ENCODE results near the gene HECTD4. TPM values are rescaled to one million over a fixed set of nuclear protein-coding genes. Genes with fewer than 3 reads are reported as not detected.
"Not testable (repeated sequence)": the region's sequence is repeated elsewhere in the genome, so short reads cannot be mapped to it uniquely, and the experiment has no call there.

The HECTD4 gene
- total RNA-seq, 1 donor from 2014 or later: 45.9 TPM

DNA sequence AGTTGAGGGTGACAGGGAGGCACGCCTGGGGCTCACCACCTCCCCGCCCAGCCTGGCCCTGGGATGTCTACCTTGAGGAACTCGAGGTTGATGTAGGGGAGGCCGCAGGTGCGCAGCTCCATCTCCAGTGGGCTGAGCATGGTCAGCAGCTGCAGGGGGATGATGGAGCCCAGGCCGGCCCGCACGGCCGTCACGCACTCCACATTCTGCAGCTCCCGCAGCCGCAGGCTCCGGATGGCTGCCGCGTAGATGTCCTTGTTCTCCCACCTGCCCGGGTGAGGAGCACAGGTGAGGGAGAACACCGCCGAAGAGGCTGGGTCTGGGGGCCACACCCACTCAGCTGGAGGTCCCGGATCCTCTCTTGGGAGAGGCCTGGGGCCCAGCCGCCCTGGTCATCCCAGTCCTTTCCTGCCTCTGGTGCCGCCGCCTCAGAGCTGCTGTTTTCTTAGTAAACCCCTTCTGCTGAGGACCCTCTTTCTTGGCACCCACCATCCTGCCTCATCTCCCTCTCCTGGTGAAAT, 218.7 kb downstream of the HECTD4 start:
- intact Hi-C loops (cut with micrococcal nuclease): no loop called here

DNA sequence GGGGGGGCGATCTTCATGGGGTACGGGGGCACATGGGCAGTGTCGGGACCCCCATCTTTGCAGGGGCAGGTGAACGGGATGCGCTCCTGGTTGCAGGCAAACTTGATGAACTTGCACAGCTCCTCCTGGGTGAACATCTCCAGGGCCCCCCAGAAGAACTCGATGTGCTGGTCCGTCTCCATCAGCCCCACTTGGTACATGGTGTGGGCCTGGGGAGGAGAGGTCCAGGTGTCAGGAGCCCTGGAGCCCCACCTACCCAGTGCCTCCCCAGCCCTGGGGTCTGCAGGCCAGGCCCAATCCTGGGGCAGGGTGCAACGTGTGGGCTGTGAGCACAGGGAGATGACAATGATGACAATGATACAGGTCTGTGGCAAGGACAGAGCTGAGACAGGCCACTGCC, 219.2 kb downstream of the HECTD4 start:
- intact Hi-C loops (cut with micrococcal nuclease): no loop called here

- intact Hi-C loops (cut with micrococcal nuclease): no loop called here
These were observed 219.9 kb downstream of the HECTD4 start for GRCh38 chr12:112162241-112162790.

GRCh38 chr12:112161711-112162110, 220.5 kb downstream of the HECTD4 start:
- intact Hi-C loops (cut with micrococcal nuclease): no loop called here

DNA sequence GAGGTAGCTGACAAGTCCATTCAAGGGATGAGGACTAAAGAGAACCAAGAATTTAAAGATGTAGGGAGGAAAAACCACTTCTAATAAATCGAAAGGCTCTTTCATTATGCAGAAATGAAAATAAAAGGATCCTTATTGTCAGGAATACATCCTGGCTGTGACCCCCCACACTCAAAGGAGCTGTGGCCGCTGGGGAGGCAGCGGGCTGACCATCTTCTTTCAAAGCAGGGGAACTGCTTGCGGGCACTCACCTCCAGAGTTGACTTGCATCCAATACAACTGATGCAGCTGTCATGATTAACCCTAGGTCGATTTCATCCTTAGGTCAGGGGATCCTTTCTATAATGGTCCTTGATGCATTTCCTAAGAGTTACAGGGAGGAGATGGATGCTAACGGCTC, 221.6 kb downstream of the HECTD4 start:
- intact Hi-C loops (cut with micrococcal nuclease): no loop called here

GRCh38 chr12:112159146-112159541, 223.1 kb downstream of the HECTD4 start:
- intact Hi-C loops (cut with micrococcal nuclease): no loop called here

DNA sequence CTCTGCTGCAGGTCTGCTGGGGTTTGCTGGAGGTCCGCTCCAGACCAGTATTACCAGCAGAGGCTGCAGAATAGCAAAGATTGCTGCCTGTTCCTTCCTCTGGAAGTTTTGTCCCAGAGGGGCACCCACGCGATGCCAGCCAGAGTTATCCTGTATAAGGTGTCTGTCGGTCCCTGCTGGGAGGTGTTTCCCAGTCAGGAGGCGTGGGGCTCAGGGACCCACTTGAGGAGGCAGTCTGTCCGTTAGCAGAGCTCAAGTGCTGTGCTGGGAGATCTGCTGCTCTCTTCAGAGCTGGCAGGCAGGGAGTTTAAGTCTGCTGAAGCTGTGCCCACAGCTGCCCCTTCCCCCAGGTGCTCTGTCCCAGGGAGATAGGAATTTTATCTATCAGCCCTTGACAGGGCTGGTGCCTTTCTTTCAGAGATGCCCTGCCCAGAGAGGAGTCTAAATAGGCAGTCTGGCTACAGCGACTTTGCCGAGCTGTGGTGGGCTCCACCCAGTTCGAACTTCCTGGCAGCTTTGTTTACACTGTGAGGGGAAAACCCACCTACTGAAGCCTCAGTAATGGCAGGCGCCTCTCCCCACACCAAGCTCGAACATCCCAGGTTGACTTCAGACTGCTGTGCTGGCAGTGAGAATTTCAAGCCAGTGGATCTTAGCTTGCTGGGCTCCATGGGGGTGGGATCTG, 223.6 kb downstream of the HECTD4 start:
- intact Hi-C loops (cut with micrococcal nuclease): not testable (repeated sequence)

DNA sequence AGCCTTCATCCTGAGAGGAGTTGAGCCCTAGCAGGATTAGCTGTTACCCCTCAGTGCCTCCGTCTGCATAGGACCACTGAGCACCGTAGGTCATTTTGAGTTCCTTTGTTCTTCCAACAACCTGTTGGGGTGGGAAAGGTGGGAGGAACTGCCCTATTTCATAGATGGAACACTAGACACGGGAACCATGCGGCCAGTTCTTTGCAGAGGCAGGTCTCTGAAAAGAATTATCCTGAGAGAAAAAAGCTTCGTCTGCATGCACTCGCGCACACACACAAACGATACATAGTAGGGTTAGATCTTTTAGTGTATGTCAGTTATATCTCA, 228.4 kb downstream of the HECTD4 start:
- intact Hi-C loops (cut with micrococcal nuclease): no loop called here

DNA sequence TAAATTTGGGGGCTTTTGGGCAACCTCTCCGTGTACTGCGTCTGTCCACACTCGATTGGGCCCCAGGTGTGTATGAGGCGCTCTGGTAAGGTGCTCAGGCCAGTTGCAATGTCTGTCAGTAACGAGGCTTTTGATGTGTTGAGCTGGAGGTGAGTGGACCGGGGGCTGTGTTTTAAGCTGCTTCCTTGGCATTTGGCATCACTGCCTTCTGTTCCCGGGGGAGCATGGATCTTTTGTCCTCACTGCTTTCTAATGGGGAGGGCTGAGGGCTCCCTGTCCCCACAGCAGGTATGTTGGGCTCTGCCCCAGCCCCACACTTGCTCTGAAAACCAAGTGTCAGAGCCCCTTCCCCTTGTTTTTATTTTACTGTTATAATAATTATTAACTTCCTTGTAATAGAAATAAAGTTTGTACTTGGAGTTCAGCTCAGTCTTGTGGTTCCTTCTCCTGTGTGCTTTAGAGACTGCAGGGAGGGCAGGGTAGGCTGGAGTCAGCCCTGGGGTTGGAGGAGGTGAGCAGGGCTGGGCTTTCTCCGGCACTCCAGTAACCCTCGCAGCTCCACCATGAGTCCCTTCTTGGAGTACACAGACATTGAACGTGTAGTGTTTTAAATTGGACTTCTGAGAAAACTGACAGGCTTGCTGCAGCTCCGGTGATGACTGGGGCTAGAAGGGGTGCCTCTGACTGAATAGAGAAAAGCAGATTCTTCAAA, 228.9 kb downstream of the HECTD4 start:
- intact Hi-C loops (cut with micrococcal nuclease): no loop called here

GRCh38 chr12:112151766-112152541, 230.3 kb downstream of the HECTD4 start:
- intact Hi-C loops (cut with micrococcal nuclease): no loop called here

DNA sequence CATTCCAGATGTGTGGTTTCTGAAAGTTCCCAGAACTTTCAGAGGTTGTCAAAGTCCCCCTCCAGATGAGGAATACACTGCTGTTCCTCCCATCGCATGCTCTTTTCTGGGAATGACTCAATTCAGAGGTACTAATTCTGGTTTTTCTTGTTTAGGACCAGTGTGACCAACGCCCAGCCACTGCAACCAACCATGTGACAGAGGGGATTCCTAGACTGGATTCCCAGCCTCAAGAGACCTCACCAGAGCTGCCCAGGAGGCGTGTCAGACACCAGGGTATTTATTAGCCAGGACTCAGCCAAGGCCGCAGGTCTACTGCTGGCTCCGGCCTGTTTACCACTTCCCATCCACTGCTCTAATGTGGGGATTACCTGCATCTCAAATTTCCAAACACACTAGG, 232.6 kb downstream of the HECTD4 start:
- intact Hi-C loops (cut with micrococcal nuclease): no loop called here

DNA sequence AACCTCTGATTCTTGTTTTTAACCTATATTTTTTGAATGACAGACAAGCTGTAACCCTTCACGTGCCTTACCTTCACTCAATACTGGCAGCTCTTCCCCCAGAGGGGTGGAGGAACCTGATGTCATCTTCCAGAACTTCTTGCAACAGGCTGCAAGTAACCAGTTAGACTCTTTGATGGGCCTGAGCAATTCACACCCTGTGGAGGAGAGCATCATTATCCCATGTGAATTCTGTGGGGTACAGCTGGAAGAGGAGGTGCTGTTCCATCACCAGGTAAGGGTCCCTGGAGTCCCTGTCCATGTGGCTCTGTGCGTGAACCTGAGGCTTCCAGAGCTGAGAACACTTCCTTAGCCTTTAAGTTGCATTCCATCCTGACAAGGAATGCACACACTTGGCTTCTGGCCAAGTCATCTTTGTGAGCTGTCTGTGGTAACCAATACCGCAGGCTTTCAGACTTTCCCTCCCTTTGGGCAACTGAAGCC, 234.2 kb downstream of the HECTD4 start:
- intact Hi-C loops (cut with micrococcal nuclease): no loop called here

GRCh38 chr12:112146123-112146522, 236.1 kb downstream of the HECTD4 start:
- intact Hi-C loops (cut with micrococcal nuclease): no loop called here

- intact Hi-C loops (cut with micrococcal nuclease): no loop called here
These were observed 241.5 kb downstream of the HECTD4 start for GRCh38 chr12:112140728-112141127.

DNA sequence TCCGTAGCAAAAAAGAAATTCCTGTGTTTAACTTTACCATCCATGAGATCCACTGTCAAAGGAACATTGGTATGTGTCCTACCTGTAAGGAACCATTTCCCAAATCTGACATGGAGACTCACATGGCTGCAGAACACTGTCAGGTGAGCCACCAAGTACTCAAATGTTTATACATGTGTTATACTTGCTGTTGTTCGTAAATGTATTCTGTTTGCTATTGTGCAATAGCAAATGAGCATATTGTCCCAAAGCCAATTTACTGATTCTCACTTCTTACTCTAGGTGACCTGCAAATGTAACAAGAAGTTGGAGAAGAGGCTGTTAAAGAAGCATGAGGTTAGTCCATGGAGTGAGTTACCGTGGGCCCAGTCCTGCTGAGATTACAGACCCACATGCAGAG, 247.5 kb downstream of the HECTD4 start:
- intact Hi-C loops (cut with micrococcal nuclease): no loop called here

- intact Hi-C loops (cut with micrococcal nuclease): no loop called here
These were observed 248.8 kb downstream of the HECTD4 start for GRCh38 chr12:112133418-112133817.

- intact Hi-C loops (cut with micrococcal nuclease): loop anchor here (2.0 kb wide), 3 partner anchors 139 to 277 kb away; partner anchors contain the start of genes HECTD4 and RPL6
These were observed 250.5 kb downstream of the HECTD4 start for GRCh38 chr12:112131686-112132085.

DNA sequence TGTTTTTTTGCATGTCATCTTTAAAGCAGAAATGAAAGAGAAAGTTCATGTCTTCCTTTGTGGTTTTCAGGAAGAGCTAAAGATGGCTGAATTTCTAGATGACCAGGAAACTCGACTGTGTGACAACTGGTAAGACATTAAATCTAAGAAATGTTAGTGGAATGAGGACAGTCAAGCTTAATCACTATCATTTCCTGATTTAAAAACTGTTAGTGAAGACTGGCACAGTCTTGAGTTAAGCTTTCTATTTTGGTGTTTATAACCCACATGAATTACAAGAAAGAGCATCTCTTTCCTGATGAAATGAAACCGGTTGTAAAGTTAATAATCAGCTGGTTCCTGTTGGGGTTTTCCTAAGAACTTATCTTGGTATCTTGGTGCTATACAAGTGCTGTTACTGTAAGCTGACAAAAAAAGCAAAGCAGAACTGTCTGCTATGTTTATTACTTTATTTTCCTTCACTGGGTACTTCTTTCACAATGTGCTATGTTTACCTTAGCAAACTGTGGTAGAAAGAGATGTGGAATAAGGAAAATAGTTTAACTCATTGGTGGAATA, 251.7 kb downstream of the HECTD4 start:
- intact Hi-C loops (cut with micrococcal nuclease): loop anchor here (1.0 to 2.0 kb wide), 5 partner anchors 21 to 278 kb away; partner anchors contain the start of genes HECTD4 and RPL6

- intact Hi-C loops (cut with micrococcal nuclease): no loop called here
These were observed 255.3 kb downstream of the HECTD4 start for GRCh38 chr12:112126911-112127310.

DNA sequence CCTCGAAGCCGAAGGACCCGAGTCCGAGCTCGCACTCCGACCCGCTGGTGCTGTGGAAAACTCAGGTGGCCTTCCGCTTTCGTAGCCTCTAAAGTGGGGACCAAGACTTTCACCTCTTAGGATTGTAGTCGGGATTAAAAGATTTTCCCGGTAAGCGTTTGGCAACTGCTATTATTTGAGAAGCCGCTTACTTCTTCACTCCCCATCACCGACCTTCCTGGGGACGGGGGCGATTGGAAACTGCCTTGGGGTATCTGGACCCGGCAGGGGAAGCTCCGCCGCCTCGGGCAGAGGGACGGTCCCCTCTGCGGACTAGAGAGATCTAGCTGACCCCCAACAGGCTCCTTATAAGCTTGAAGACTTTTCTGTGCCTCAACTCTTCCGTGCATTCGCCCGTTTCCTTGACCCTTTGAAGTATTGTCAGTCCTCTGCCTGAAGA, 256.2 kb downstream of the HECTD4 start:
- intact Hi-C loops (cut with micrococcal nuclease): loop anchor here (1.0 kb wide), 3 partner anchors 17 to 283 kb away; partner anchors contain the start of genes ERP29, RPL6 and TMEM116

Measured in T-helper 2 cell treated with Interferon-gamma antibody and Interleukin-4, amounts not matched to agents 100 ng/mL and 5 ng/mL, for 36 hours (primary cell).